H1 (cell line): ENCODE measurements around the gene FLNC. TPM values are rescaled to one million over a fixed set of nuclear protein-coding genes. Genes with fewer than 3 reads are reported as not detected.

Experiments
- POU5F1 ChIP-seq: IDR thresholded peaks from 2 replicates; pipeline ENCODE4 v1.6.1; 2011; ENCODE audit warnings: low read depth, mild to moderate bottlenecking, low read length, moderate library complexity
- SRF ChIP-seq: IDR thresholded peaks from 2 replicates; pipeline ENCODE4 v1.6.1; 2011; ENCODE audit warnings: mild to moderate bottlenecking, low read depth, low read length, moderate library complexity
- polyA plus RNA-seq, 7 experiments: library from polyadenylated mRNA; depleted of rRNA in 3 of 7; stranded (reverse) in 5 of 7; unstranded in 2 of 7; fragments of >200 nt in 5 of 7; fragments of 200-250 nt in 2 of 7; gene quantifications; 1 replicate in 5 of 7; 2 replicates in 1 of 7; 4 replicates in 1 of 7; pipeline versions ENCODE4 v1.2.1 to v1.2.3, GENCODE V29; 2011 to 2013; ENCODE audit warnings: missing spikeins in 2 of 7, mixed read lengths in 2 of 7
- total RNA-seq: library from RNA; stranded (reverse); fragmentation: NEBNext Ultra II Directional; extraction: Animal tissue kit (Norgen Biotek cat#: 25700); gene quantifications from 2 replicates; pipeline ENCODE4 v1.2.1, GENCODE V29; 2021

FLNC gene
- total and polyA plus RNA-seq, 2 of the 8 experiments (the other 6 are each of a cell fraction or from before 2014, with no cell fraction given), result 1.9 to 10.7 TPM

GRCh38 chr7:128839751-128840177 is 9.6 kb downstream of the FLNC start (continued):
- TF ChIP-seq POU5F1, result no peak
- no peak for TF ChIP-seq SRF
